Smooth muscle cell (in vitro differentiated cells): ENCODE results near the gene NDUFB10. TPM values are rescaled to one million over a fixed set of nuclear protein-coding genes. Genes with fewer than 3 reads are reported as not detected.

Experiments
- DNase-seq: peaks from one replicate; lab custom pipeline; 2025; ENCODE audit not compliant: unreplicated experiment; lab: John Stamatoyannopoulos, UW
- H2AFZ ChIP-seq: fragments of 200-600 bp; sonication (generic); 2 replicates; pipeline ENCODE4 v1.6.0; 2016; ENCODE audit warnings: antibody characterized with exemption, low read depth, mild to moderate bottlenecking
- H3F3A ChIP-seq: fragments of 200-600 bp; sonication (generic); 2 replicates; pipeline ENCODE4 v1.6.0; 2017; ENCODE audit warnings: antibody characterized with exemption, low read depth
- H3K27ac ChIP-seq: fragments of 200-600 bp; sonication (generic); 2 replicates; pipeline ENCODE4 v1.5.1; 2016; ENCODE audit warnings: low read depth, mild to moderate bottlenecking
- H3K27me3 ChIP-seq: fragments of 200-600 bp; sonication (generic); 2 replicates; pipeline ENCODE4 v1.6.1; 2016; ENCODE audit warnings: low read depth, mild to moderate bottlenecking
- H3K36me3 ChIP-seq: fragments of 200-600 bp; sonication (generic); 2 replicates; pipeline ENCODE4 v1.5.1; 2016; ENCODE audit warnings: low read depth
- H3K4me1 ChIP-seq: fragments of 200-600 bp; sonication (generic); 2 replicates; pipeline ENCODE4 v1.5.1; 2016; ENCODE audit warnings: low read depth
- H3K4me2 ChIP-seq: fragments of 200-600 bp; sonication (generic); 2 replicates; pipeline ENCODE4 v1.6.0; 2016; ENCODE audit warnings: mild to moderate bottlenecking
- H3K4me3 ChIP-seq: fragments of 200-600 bp; sonication (generic); 2 replicates; pipeline ENCODE4 v1.5.1; 2016; ENCODE audit warnings: mild to moderate bottlenecking
- H3K79me2 ChIP-seq: fragments of 200-600 bp; sonication (generic); 2 replicates; pipeline ENCODE4 v1.6.0; 2016; ENCODE audit warnings: low read depth, mild to moderate bottlenecking
- H3K9ac ChIP-seq: fragments of 200-600 bp; sonication (generic); 2 replicates; pipeline ENCODE4 v1.6.0; 2016; ENCODE audit warnings: low read depth
- H3K9me3 ChIP-seq: fragments of 200-600 bp; sonication (generic); replicated peaks from 2 replicates; pipeline ENCODE4 v1.5.1; 2016; ENCODE audit warnings: low read depth
- H4K20me1 ChIP-seq: fragments of 200-600 bp; sonication (generic); 2 replicates; pipeline ENCODE4 v1.6.0; 2016; ENCODE audit warnings: low read depth
- WGBS: methylation state at CpG from one replicate; pipeline ENCODE4 v1.1.7; 2016; ENCODE audit warnings: low lambda C conversion rate; 5-methylcytosine and 5-hydroxymethylcytosine counted together
- polyA plus RNA-seq: library from polyadenylated mRNA; unstranded; fragments of >200 nt; fragmentation: Nextera tagmentation; extraction: Ambion mirVana; gene quantifications from 2 replicates; pipeline ENCODE4 v1.2.1, GENCODE V29; 2016
- total RNA-seq: library from RNA; depleted of rRNA; stranded (reverse); fragments of >200 nt; gene quantifications from 2 replicates; pipeline ENCODE4 v1.2.3, GENCODE V29; 2014
- TF ChIP-seq, protein P1 (sequence below): fragments of 200-600 bp; sonication (generic); IDR thresholded peaks from 2 replicates; pipeline ENCODE4 v1.5.1; 2017; ENCODE audit warnings: borderline replicate concordance, mild to moderate bottlenecking, antibody characterized with exemption; ENCODE audit not compliant: insufficient read depth, poor library complexity, severe bottlenecking

Gene NDUFB10
- total and polyA plus RNA-seq, 2 experiments from 2014 or later: 176 to 295 TPM

GRCh38 chr16:1998360-1998835 lies 39.1 kb downstream of the NDUFB10 start:
- peaks cover 35% of the 10 kb centered on the region for H4K20me1 ChIP-seq
- no peak overlapping the region for H2AFZ ChIP-seq
- H3K27ac ChIP-seq: no peak overlapping the region
- DNase-seq: no peak
- no peaks in the 10 kb centered on the region for H3K4me1 ChIP-seq
- no peak overlapping the region for H3K4me3 ChIP-seq
- peaks cover 25% of the 10 kb centered on the region for H3F3A ChIP-seq
- H3K79me2 ChIP-seq: peaks cover 7% of the 10 kb centered on the region
- H3K27me3 ChIP-seq: no peaks in the 10 kb centered on the region
- no peak overlapping the region for H3K9ac ChIP-seq
- 94% methylated on average over 25 of the region's 27 CpGs for WGBS
- H3K36me3 ChIP-seq: no peaks in the 10 kb centered on the region
- H3K4me2 ChIP-seq: no peak overlapping the region
- TF ChIP-seq, protein P1, sequence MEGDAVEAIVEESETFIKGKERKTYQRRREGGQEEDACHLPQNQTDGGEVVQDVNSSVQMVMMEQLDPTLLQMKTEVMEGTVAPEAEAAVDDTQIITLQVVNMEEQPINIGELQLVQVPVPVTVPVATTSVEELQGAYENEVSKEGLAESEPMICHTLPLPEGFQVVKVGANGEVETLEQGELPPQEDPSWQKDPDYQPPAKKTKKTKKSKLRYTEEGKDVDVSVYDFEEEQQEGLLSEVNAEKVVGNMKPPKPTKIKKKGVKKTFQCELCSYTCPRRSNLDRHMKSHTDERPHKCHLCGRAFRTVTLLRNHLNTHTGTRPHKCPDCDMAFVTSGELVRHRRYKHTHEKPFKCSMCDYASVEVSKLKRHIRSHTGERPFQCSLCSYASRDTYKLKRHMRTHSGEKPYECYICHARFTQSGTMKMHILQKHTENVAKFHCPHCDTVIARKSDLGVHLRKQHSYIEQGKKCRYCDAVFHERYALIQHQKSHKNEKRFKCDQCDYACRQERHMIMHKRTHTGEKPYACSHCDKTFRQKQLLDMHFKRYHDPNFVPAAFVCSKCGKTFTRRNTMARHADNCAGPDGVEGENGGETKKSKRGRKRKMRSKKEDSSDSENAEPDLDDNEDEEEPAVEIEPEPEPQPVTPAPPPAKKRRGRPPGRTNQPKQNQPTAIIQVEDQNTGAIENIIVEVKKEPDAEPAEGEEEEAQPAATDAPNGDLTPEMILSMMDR: no peak
- no peaks in the 10 kb centered on the region for H3K9me3 ChIP-seq

DNA sequence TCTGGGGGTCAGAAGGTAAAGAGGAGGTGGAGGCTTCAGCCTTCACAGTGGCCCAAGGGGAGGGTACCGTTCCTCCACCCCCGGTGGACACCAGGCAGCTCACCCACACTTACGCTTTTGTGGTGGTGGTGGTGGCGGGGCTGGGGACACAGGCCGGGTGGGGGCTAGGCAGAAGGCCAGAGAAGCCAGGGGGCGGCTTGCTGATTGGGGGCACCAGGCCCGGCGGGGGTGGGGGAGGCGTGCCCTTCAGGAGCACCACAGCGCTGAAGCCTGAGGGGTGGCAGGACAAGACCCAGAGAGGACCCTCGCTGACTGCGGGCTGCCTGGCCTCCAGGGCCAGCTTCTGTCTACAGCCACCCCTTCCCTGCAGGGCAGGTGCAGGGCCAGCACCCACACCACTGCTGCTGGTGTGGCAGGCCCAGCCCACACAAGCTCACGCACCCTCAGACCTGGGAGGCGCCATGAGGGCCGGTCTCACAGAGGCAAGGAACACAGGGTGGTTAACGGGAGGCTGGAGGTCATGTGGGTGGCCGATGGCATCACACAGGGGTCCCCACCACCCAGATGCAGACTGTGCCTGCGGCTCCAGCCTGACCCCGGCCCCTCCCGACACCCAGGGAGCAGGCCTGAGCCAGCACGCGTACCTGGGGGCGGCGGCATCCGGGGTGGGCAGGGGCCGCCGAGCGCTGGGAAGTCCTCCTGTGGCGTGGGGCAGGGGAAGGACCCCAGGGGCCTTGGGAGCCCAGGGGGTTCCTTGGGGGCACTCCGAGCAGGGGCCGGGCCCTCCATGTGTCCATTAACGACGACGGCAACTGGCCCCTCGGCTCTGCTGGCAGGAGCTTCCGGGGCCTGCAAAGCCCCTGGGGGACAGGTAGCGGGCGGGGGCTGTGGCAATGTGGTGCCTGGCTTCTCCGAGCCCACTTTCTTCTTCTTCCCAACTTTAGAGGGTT lies 39.8 kb downstream of the NDUFB10 start:
- Histone ChIP-seq H3K9ac (no peak overlapping the region), H3K27ac (no peak overlapping the region), H3K4me3 (no peak overlapping the region), H3K79me2 (peaks cover 13% of the 10 kb centered on the region), H3F3A (peaks cover 25% of the 10 kb centered on the region), H2AFZ (no peak overlapping the region), H3K4me1 (peaks cover 2% of the 10 kb centered on the region), H4K20me1 (peaks cover 42% of the 10 kb centered on the region), H3K36me3 (no peaks in the 10 kb centered on the region), H3K9me3 (no peaks in the 10 kb centered on the region), H3K4me2 (no peak overlapping the region), H3K27me3 (no peaks in the 10 kb centered on the region)
- DNase-seq: no peak
- WGBS: 98% methylated on average over 27 of the region's 39 CpGs
- TF ChIP-seq, protein P1: no peak

GRCh38 chr16:1999866-2000514 lies 40.7 kb downstream of the NDUFB10 start:
- 98% methylated on average over 23 of the region's 28 CpGs for WGBS

More at GRCh38 chr16:1999866-2000514, 40.7 kb downstream of the NDUFB10 start:
- no peaks in the 10 kb centered on the region for H3K27me3 ChIP-seq
- H3K9ac ChIP-seq: no peak overlapping the region
- peaks cover 5% of the 10 kb centered on the region for H3K4me1 ChIP-seq
- peaks cover 25% of the 10 kb centered on the region for H3F3A ChIP-seq
- peaks cover 21% of the 10 kb centered on the region for H3K79me2 ChIP-seq
- no peak overlapping the region for H2AFZ ChIP-seq
- H4K20me1 ChIP-seq: peaks cover 51% of the 10 kb centered on the region
- no peak for DNase-seq
- no peak overlapping the region for H3K4me2 ChIP-seq
- H3K9me3 ChIP-seq: no peaks in the 10 kb centered on the region
- no peak overlapping the region for H3K27ac ChIP-seq
- no peaks in the 10 kb centered on the region for H3K36me3 ChIP-seq
- no peak overlapping the region for H3K4me3 ChIP-seq
- TF ChIP-seq, protein P1: no peak
